NCI-H1694 treated with DMSO at 0.1 percent for 48 hours (cell line): ENCODE results near the gene AASDH.
"Not testable (repeated sequence)": the region's sequence is repeated elsewhere in the genome, so short reads cannot be mapped to it uniquely, and the experiment has no call there.

Experiments used
- DNase-seq: peaks from one replicate; lab custom pipeline; 2025; lab: John Stamatoyannopoulos, UW

Gene AASDH

DNA sequence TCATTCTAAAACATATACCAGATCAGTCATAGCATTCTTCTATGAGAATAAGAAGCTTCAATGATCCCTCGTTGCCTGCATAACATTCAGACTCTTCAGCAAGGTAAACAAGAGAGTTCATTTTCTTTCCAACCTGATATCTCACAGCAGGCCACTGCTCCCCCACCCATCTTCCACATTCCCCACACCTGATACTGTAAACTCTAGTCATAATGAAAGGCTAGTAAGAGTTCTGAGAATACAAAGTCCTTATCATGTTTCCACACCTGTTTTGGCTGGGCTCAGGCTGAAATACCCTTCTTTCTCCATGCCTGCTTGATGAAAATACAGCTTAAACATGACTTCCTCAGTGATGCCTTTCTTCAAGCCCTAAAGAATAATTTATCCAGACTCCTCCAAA, 2.3 kb upstream of the AASDH start:
- no peak for DNase-seq

DNA sequence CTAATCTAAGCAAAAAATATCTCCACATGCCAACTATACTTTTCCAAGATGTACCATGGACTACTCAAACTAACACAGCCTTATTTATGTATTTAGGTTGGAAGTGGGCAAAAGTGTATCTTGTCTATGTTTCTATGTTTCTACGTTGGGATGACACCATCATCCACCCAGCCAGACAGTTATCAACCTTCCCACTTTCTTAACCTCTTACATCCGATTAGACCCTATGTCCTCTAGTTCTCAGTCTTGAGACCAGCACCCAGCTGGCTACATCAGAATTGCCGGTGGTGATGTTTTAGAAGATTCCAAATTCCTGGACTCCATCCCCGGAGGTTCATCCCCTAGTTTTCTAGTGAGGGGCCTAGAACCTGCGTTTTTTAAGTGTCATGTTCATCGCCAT, 1.0 kb upstream of the AASDH start:
- no peak for DNase-seq

DNA sequence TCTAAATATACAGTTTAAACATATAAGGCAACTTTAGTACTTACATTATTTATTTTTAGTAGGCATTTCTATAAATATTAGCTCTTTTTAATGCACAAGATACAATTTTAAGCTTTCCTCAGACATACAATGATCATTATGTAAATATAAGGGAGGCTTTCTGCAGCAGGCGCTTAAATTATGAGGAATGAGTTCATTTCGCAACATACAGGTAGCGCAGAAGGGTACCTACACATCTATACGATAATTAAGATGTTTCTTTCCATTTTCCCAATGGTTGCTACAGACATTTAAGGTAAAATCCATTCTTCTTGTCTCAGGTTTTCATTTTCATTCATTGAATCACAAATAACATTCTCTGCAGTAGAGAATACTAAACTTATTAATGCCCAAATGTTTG, 1.2 kb downstream of the AASDH start:
- DNase-seq = no peak

DNA sequence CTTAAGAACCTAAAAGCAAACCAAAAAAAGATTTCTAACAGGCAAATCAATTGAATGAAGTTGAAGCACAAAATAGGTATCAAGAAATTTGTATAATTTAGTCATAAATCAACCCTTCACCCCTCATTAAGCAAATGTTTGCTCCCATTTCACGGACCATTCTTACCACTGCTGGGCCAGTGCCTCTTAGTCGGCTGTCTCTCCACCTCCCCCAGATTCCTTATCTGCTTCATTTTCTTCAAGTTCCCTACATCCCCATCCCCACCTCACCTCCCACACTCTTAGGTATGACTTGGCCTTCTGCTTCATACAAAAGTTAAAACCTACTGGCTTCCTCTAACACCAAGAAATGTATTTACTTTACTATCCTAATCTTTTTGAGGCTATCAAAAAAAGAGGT, 11.8 kb downstream of the AASDH start:
- DNase-seq = no peak

DNA sequence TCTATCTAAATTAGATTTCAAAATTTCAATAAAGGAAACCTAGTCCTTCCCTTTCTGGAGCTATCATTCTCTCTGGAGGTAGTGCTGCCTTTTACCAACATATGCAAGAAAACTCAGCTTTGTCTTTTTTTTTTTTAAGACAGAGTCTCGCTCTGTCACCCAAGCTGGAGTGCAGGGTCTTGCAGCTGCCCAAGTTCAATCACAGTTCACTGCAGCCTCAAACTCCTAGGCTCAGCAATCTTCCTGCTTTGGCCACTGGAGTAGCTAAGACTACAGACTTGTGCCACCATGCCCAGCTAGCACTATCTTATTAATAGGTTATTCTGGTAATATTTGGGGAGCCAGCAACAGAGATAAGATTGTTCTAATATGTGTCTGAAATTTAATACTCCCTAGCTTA, 12.3 kb downstream of the AASDH start:
- DNase-seq = no peak

GRCh38 chr4:56372774-56373173, 14.5 kb downstream of the AASDH start:
- no peak for DNase-seq

GRCh38 chr4:56371426-56372220, 15.7 kb downstream of the AASDH start:
- no peak for DNase-seq

GRCh38 chr4:56370377-56370776, 16.9 kb downstream of the AASDH start:
- no peak for DNase-seq

GRCh38 chr4:56362981-56363380, 24.3 kb downstream of the AASDH start:
- not testable (repeated sequence) for DNase-seq

- no peak for DNase-seq
These were observed 27.2 kb downstream of the AASDH start for GRCh38 chr4:56360071-56360470.

DNA sequence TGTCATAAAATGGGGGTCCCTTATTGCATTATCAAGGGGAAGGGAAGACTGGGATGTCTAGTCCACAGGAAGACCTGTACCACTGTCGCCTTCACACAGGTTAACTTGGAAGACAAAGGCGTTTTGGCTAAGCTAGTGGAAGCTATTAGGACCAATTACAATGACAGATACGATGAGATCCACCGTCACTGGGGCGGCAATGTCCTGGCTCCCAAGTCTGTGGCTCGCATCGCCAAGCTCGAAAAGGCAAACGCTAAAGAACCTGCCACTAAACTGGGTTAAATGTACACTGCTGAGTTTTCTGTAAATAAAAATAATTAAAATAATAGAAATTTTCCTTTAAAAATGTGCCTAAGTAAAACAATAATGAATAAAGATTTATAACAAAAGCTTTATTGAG, 30.6 kb downstream of the AASDH start:
- DNase-seq = no peak

- DNase-seq = no peak
These were observed 38.7 kb downstream of the AASDH start for GRCh38 chr4:56348576-56348975.

DNA sequence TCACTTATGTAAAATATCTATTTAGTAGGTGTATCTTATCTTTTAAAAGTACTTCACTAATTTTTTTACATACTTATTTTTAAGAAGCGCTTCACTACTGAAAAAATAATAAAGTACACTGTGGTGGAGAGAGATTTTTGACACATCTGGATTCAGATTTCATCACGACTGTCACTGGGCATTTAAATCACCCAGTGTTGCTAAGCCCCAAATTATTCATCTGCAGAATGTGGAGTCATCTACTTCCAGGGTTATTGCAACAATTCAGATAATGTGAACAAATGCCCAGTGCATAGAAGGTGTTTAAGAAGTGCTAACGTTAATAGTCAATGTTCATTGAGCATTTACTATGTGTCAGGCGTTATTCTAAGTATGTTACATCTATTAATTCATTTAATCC, 41.8 kb downstream of the AASDH start:
- no peak for DNase-seq

GRCh38 chr4:56342746-56343145, 44.5 kb downstream of the AASDH start:
- DNase-seq = no peak

DNA sequence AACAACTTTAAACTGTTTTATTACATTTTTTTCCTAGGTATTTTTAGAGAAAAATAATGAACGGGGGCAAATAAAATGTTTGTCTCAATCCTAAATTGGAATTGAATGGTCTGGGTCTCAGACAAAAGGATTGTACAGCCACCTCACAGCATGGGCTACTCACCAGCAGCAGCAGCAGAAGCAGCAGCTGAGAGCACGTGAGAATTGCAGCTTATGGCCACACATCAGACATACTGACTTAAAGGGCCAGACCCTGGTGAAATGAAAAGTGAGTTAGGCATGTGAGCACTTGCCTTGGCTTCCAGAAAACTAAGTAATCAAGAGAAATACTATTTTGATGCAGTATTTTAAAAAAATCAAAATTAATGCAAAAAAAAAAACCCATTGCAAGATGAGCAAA, 56.6 kb downstream of the AASDH start:
- no peak for DNase-seq

GRCh38 chr4:56326363-56326762, 60.9 kb downstream of the AASDH start:
- no peak for DNase-seq

DNA sequence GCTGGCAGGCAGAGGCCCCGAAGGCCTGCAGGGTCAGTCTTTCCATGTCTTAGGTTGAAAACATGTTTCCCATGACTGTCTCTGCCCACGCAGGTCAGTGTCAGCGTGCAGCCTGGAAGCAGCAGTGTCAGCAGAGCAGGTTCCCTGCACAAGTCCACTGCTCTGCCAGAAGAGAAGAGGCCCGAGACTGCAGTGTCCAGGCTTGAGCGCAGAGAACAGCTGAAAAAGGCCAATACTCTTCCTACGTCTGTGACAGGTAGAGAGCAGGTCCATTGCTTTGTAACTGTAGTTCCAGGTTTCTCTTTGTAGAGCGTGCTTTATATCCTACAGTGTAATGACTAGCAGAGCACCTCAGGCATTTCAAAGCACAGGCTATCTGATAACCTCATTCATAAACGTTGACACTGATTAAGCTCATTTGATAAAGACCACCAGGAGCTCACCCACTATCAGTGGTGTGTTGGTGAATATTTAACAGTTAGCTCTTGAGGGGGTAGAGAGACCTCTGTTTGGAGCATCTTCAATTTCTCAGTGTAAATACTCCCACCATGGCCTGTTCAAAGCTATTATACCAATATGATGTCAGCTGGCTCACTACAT, 63.2 kb downstream of the AASDH start:
- no peak for DNase-seq

DNA sequence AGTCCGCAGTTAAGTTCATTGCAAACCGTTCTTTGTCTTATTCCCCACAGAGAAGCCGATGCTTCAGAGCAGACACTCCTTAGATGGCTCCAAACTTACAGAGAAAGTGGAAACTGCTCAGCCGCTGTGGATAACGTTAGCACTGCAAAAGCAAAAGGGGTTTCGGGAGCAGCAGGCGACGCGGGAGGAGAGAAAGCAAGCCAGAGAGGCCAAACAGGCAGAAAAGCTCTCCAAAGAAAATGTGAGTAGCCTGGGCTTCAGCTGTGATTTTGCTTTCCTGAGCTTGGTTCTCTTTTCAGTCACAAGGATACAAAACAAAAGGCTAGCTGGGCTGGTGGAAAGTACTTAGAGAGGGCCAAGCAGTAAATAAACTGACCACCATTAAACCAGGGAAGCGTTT, 64.0 kb downstream of the AASDH start:
- DNase-seq = no peak

- no peak for DNase-seq
These were observed 66.0 kb downstream of the AASDH start for GRCh38 chr4:56321251-56321650.

DNA sequence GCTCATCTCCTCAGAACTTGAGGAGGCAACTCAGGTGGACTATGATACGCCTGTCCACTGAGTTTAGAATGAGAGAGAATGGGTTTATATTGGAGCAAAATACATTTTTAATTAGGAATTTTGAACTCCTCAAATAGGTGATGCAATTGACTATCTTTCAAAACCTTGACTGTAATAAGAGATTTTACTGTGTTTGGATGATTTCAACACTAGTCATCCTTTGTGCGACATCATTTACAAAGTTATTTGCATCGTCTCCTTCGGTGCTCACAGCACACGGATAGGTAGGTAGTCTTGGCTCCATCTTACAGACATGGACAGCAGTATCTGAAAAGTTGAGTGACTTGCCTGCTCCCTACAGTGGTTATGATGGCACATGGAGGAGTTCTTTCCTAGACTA, 67.0 kb downstream of the AASDH start:
- DNase-seq = no peak

- DNase-seq = no peak
These were observed 68.7 kb downstream of the AASDH start for GRCh38 chr4:56318555-56318954.

DNA sequence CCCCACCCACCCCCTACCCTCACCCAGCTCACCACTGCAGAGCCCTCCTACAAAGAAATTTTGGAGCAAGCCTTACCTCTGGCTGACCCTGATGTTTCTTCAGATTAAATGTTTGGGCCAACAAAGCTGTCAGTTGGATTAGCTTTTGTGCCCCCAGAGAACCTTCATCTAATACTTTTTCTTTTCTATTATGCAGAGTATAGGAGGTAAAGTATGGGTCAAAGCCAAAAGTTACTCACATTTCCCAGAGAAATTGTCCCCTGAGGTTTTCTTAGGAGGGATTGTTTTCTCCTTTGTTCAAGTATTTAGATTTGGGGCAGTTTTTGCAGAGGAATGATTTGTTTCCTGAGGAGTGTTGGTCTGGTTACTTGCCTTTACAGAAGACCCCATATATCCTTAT, 69.5 kb downstream of the AASDH start:
- no peak for DNase-seq

DNA sequence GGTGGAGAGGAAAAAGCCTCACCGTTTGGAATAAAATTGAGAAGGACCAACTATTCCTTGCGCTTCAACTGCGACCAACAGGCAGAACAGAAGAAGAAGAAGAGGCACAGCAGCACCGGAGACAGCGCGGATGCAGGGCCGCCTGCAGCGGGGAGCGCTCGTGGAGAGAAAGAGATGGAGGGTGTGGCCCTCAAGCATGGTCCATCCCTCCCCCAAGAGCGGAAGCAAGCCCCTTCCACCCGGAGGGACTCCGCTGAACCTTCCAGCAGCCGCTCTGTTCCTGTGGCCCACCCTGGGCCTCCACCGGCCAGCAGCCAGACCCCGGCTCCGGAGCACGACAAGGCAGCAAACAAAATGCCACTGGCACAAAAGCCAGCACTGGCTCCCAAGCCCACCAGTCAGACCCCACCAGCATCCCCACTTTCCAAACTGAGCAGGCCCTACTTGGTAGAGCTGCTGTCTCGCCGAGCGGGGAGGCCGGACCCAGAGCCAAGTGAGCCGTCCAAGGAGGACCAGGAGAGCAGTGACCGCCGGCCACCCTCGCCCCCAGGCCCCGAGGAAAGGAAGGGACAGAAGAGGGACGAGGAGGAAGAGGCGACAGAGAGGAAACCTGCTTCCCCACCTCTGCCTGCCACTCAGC, 71.2 kb downstream of the AASDH start:
- DNase-seq = no peak

DNA sequence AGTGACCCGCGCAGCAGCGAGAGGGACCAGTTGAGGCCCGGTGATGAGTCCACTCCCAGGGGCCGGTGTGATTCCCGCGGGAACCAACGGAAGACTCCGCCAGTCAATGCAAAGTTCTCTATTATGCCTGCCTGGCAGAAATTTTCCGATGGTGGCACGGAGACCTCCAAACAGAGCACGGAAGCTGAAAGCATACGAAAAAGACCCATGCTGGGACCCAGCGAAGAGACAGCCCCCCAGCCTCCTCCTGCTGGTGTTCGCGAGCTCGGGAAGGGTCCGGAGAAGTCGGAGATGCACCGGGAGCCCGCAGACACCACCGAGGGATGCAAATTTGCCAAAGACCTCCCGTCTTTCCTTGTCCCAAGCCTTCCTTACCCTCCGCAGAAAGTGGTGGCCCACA, 71.7 kb downstream of the AASDH start:
- no peak for DNase-seq
